Fibroblast of lung (primary cell): ENCODE results near the gene CES3. TPM values are rescaled to one million over a fixed set of nuclear protein-coding genes. Genes with fewer than 3 reads are reported as not detected.

Experiments used
- DNase-seq, 2 donors: peaks; one replicate each; pipeline versions ENCODE4 v3.0.0 to v3.0.0-alpha.2; 2010; ENCODE audit warnings: low read depth in 2 of 2
- H2AFZ ChIP-seq: 2 replicates; pipeline ENCODE4 v1.5.1; 2012; ENCODE audit warnings: low read length, control low read depth, inconsistent platforms
- H3K27ac ChIP-seq: 2 replicates; pipeline ENCODE4 v1.5.1; 2011; ENCODE audit warnings: low read length, control low read depth; ENCODE audit not compliant: insufficient read depth
- H3K27me3 ChIP-seq: 2 replicates; pipeline ENCODE4 v1.5.1; 2011; ENCODE audit warnings: mild to moderate bottlenecking, low read length; ENCODE audit not compliant: control insufficient read depth, insufficient read depth
- H3K36me3 ChIP-seq: 2 replicates; pipeline ENCODE4 v1.5.1; 2011; ENCODE audit warnings: low read length; ENCODE audit not compliant: control insufficient read depth, insufficient read depth
- H3K4me1 ChIP-seq: 2 replicates; pipeline ENCODE4 v1.5.1; 2011; ENCODE audit warnings: low read length; ENCODE audit not compliant: control insufficient read depth, insufficient read depth; ENCODE audit errors: extremely low read depth
- H3K4me2 ChIP-seq: 2 replicates; pipeline ENCODE4 v1.5.1; 2011; ENCODE audit warnings: low read length, control low read depth; ENCODE audit not compliant: insufficient read depth; ENCODE audit errors: extremely low read depth
- H3K4me3 ChIP-seq, 4 experiments: fragments of 200-600 bp in 1 of 4; sonication (generic) in 1 of 4; replicated peaks in 1 of 4; 2 replicates each; pipeline ENCODE4 v1.5.1; 2011 to 2016; ENCODE audit warnings: low read length in 4 of 4, low read depth in 3 of 4, mild to moderate bottlenecking in 3 of 4, control low read depth in 2 of 4, inconsistent platforms in 1 of 4, mixed read lengths in 1 of 4; ENCODE audit not compliant: insufficient read depth in 1 of 4; ENCODE audit errors: control extremely low read depth in 1 of 4
- H3K79me2 ChIP-seq: 2 replicates; pipeline ENCODE4 v1.5.1; 2012; ENCODE audit warnings: mild to moderate bottlenecking, low read length, inconsistent platforms; ENCODE audit not compliant: control insufficient read depth, insufficient read depth
- H3K9ac ChIP-seq: 2 replicates; pipeline ENCODE4 v1.5.1; 2011; ENCODE audit warnings: mild to moderate bottlenecking, low read length, control low read depth; ENCODE audit not compliant: insufficient read depth
- H3K9me3 ChIP-seq: 2 replicates; pipeline ENCODE4 v1.5.1; 2012; ENCODE audit warnings: low read depth, low read length; ENCODE audit not compliant: control insufficient read depth, insufficient read depth
- H4K20me1 ChIP-seq: 2 replicates; pipeline ENCODE4 v1.5.1; 2011; ENCODE audit warnings: low read length; ENCODE audit not compliant: control insufficient read depth, insufficient read depth; ENCODE audit errors: extremely low read depth
- CTCF ChIP-seq, 2 donors: IDR thresholded peaks in 1 of 2; conservative IDR thresholded peaks in 1 of 2; 1 replicate in 1 of 2; 2 replicates in 1 of 2; pipeline ENCODE4 v1.5.1; 2011 to 2012; ENCODE audit warnings: low read length in 2 of 2, control low read depth in 1 of 2, inconsistent platforms in 1 of 2, low read depth in 1 of 2, mild to moderate bottlenecking in 1 of 2
- EZH2 ChIP-seq: IDR thresholded peaks from 2 replicates; pipeline ENCODE4 v1.5.1; 2012; ENCODE audit warnings: low read length, control low read depth, mild to moderate bottlenecking; ENCODE audit errors: missing control alignments
- polyA plus RNA-seq, 2 donors: library from polyadenylated mRNA; depleted of rRNA in 1 of 2; stranded (reverse) in 1 of 2; unstranded in 1 of 2; fragments of >200 nt; gene quantifications; 2 replicates each; pipeline ENCODE4 v1.2.1, GENCODE V29; 2011 to 2012; ENCODE audit warnings: missing spikeins in 1 of 2
- total RNA-seq: library from RNA; depleted of rRNA; stranded (reverse); fragments of >200 nt; gene quantifications from 2 replicates; pipeline ENCODE4 v1.2.1, GENCODE V29; 2014

CES3 gene
- total and polyA plus RNA-seq, 2 donors (not counting 1 experiment from before 2014, with no cell fraction given): 0.01 to 1.3 TPM

GRCh38 chr16:66960270-66960669, 796 bp upstream of the CES3 start:
- peaks cover 9% of the 10 kb centered on the region for H3K27me3 ChIP-seq
- no peaks in the 10 kb centered on the region for H4K20me1 ChIP-seq
- no peak for DNase-seq
- H3K27ac ChIP-seq: no peak overlapping the region
- H3K4me3 ChIP-seq: no peak overlapping the region
- H3K4me1 ChIP-seq: no peaks in the 10 kb centered on the region
- no peaks in the 10 kb centered on the region for H3K9me3 ChIP-seq
- no peak overlapping the region for H3K4me2 ChIP-seq
- H2AFZ ChIP-seq: no peak overlapping the region
- H3K36me3 ChIP-seq: no peaks in the 10 kb centered on the region
- H3K9ac ChIP-seq: no peak overlapping the region
- TF ChIP-seq EZH2: no peak
- no peaks in the 10 kb centered on the region for H3K79me2 ChIP-seq

GRCh38 chr16:66961914-66962313, 848 bp downstream of the CES3 start:
- Histone ChIP-seq H3K79me2 (no peaks in the 10 kb centered on the region), H3K4me2 (no peak overlapping the region), H3K36me3 (no peaks in the 10 kb centered on the region), H3K27me3 (peaks cover 9% of the 10 kb centered on the region), H3K4me1 (no peaks in the 10 kb centered on the region), H4K20me1 (no peaks in the 10 kb centered on the region), H3K27ac (no peak overlapping the region), H2AFZ (no peak overlapping the region), H3K4me3 (no peak overlapping the region), H3K9me3 (no peaks in the 10 kb centered on the region), H3K9ac (no peak overlapping the region)
- no peak for TF ChIP-seq CTCF (conservative IDR thresholded peaks at IDR 0.05 in 1 of 2, IDR thresholded peaks at IDR 0.05 in 1 of 2; ENCODE audit: low read depth in 1 of 2, low read length in 2 of 2)
- TF ChIP-seq EZH2: no peak
- DNase-seq: no peak

GRCh38 chr16:66964049-66964448, 3.0 kb downstream of the CES3 start:
- Histone ChIP-seq H4K20me1 (no peaks in the 10 kb centered on the region), H3K4me1 (no peaks in the 10 kb centered on the region), H3K4me3 (no peak overlapping the region), H3K4me2 (no peak overlapping the region), H3K27me3 (peaks cover 8% of the 10 kb centered on the region), H3K36me3 (no peaks in the 10 kb centered on the region), H3K9ac (no peak overlapping the region), H3K9me3 (no peaks in the 10 kb centered on the region), H3K79me2 (no peaks in the 10 kb centered on the region), H2AFZ (no peak overlapping the region), H3K27ac (no peak overlapping the region)
- no peak for DNase-seq
- TF ChIP-seq CTCF (conservative IDR thresholded peaks at IDR 0.05 in 1 of 2, IDR thresholded peaks at IDR 0.05 in 1 of 2; ENCODE audit: low read depth in 1 of 2, low read length in 2 of 2): no peak
- TF ChIP-seq EZH2: no peak
